H1 (cell line): ENCODE data around the gene RAB2B. TPM values are rescaled to one million over a fixed set of nuclear protein-coding genes. Genes with fewer than 3 reads are reported as not detected.

ENCODE experiments used
- CTCF ChIA-PET: fragments of 300-600 bp; sonication (Branson Sonifier 250); formaldehyde crosslinking; loops from one replicate; lab custom pipeline; 2021; ENCODE audit not compliant: partially characterized antibody; lab: Charles Lee
- POLR2A ChIA-PET: fragments of 300-600 bp; sonication (Branson Sonifier 250); formaldehyde crosslinking; loops from one replicate; lab custom pipeline; 2021; ENCODE audit warnings: inconsistent platforms; ENCODE audit not compliant: partially characterized antibody; lab: Charles Lee
- DNase-seq, 2 experiments: peaks; one replicate each; pipeline versions ENCODE4 v3.0.0 to v3.0.0-alpha.2; 2010 to 2022; ENCODE audit warnings: low spot score in 2 of 2, low read depth in 1 of 2, mixed read lengths in 1 of 2
- FAIRE-seq: peaks from 2 replicates; lab custom pipeline; 2011; peaks lifted over from hg19 to GRCh38; lab: Jason Lieb, UNC
- H2AFZ ChIP-seq: 2 replicates; pipeline ENCODE4 v1.8.1; 2012; ENCODE audit warnings: low read length, inconsistent platforms
- H2AK5ac ChIP-seq: 2 replicates; pipeline ENCODE4 v1.6.1; 2013; ENCODE audit warnings: low read depth, low read length
- H2BK120ac ChIP-seq: replicated peaks from 2 replicates; pipeline ENCODE3; 2013; ENCODE audit warnings: low read depth, low read length, inconsistent platforms
- H2BK12ac ChIP-seq: 2 replicates; pipeline ENCODE4 v1.6.1; 2013; ENCODE audit warnings: low read depth, low read length
- H2BK15ac ChIP-seq: 2 replicates; pipeline ENCODE4 v1.6.1; 2013; ENCODE audit warnings: low read length
- H2BK20ac ChIP-seq: 2 replicates; pipeline ENCODE4 v1.6.1; 2013; ENCODE audit warnings: low read length
- H2BK5ac ChIP-seq: 2 replicates; pipeline ENCODE4 v1.6.1; 2013; ENCODE audit warnings: low read depth, low read length
- H3K14ac ChIP-seq: 2 replicates; pipeline ENCODE4 v1.6.1; 2013; ENCODE audit warnings: inconsistent platforms; ENCODE audit not compliant: insufficient read length
- H3K18ac ChIP-seq: 2 replicates; pipeline ENCODE4 v1.6.1; 2013; ENCODE audit warnings: low read length; ENCODE audit errors: extremely low read depth
- H3K23ac ChIP-seq: 2 replicates; pipeline ENCODE4 v1.6.1; 2013; ENCODE audit warnings: inconsistent platforms; ENCODE audit not compliant: insufficient read length
- H3K23me2 ChIP-seq: 2 replicates; pipeline ENCODE4 v1.6.1; 2013; ENCODE audit warnings: low read depth, low read length
- H3K27ac ChIP-seq: 2 replicates; pipeline ENCODE4 v1.6.1; 2011; ENCODE audit warnings: low read depth, low read length, inconsistent platforms
- H3K27me3 ChIP-seq, 4 experiments: replicated peaks in 1 of 4; 1 replicate in 1 of 4; 2 replicates in 3 of 4; pipeline versions ENCODE4 v1.6.1 to v1.8.1; 2011 to 2013; ENCODE audit warnings: low read length in 3 of 4, mild to moderate bottlenecking in 3 of 4, inconsistent platforms in 2 of 4, mixed read lengths in 2 of 4, moderate library complexity in 1 of 4; ENCODE audit not compliant: control insufficient read depth in 3 of 4, insufficient read depth in 3 of 4; ENCODE audit errors: extremely low read depth in 1 of 4
- H3K36me3 ChIP-seq, 4 experiments: 2 replicates each; pipeline versions ENCODE4 v1.6.1 to v1.8.1; 2011 to 2013; ENCODE audit warnings: mild to moderate bottlenecking in 4 of 4, low read length in 3 of 4, moderate library complexity in 2 of 4, control low read depth in 1 of 4, inconsistent platforms in 1 of 4; ENCODE audit not compliant: insufficient read depth in 4 of 4, control insufficient read depth in 2 of 4
- H3K4ac ChIP-seq: replicated peaks from 2 replicates; pipeline ENCODE3; 2013; ENCODE audit warnings: low read length, low read depth, mixed read lengths, inconsistent platforms; ENCODE audit not compliant: insufficient read length
- H3K4me1 ChIP-seq, 4 experiments: replicated peaks in 1 of 4; 1 replicate in 1 of 4; 2 replicates in 3 of 4; pipeline versions ENCODE4 v1.6.1 to v1.8.1; 2011 to 2013; ENCODE audit warnings: low read length in 3 of 4, inconsistent platforms in 2 of 4, mixed read lengths in 1 of 4; ENCODE audit not compliant: insufficient read depth in 4 of 4, control insufficient read depth in 3 of 4
- H3K4me2 ChIP-seq, 2 experiments: 2 replicates each; pipeline versions ENCODE4 v1.6.1 to v1.8.1; 2011 to 2013; ENCODE audit warnings: low read depth in 2 of 2, low read length in 2 of 2, control low read depth in 1 of 2, inconsistent platforms in 1 of 2, mild to moderate bottlenecking in 1 of 2; ENCODE audit not compliant: insufficient read depth in 1 of 2
- H3K4me3 ChIP-seq, 4 experiments: fragments of 200-600, 300-600 bp in 1 of 4; sonication (generic), shearing (Covaris generic), sonication (Bioruptor Twin) in 1 of 4; 2 replicates each; pipeline versions ENCODE4 v1.5.1 to v1.8.1; 2011 to 2016; ENCODE audit warnings: low read length in 4 of 4, low read depth in 3 of 4, control low read depth in 2 of 4, inconsistent platforms in 2 of 4, mild to moderate bottlenecking in 2 of 4, mixed read lengths in 1 of 4, moderate library complexity in 1 of 4; ENCODE audit not compliant: insufficient read depth in 2 of 4; ENCODE audit errors: extremely low read depth in 1 of 4
- H3K56ac ChIP-seq: replicated peaks from 2 replicates; pipeline ENCODE3; 2013; ENCODE audit warnings: low read depth, mild to moderate bottlenecking, mixed read lengths, low read length, inconsistent platforms; ENCODE audit not compliant: insufficient read length
- H3K79me1 ChIP-seq: 2 replicates; pipeline ENCODE4 v1.6.1; 2013; ENCODE audit warnings: low read depth, low read length, control low read depth
- H3K79me2 ChIP-seq, 2 experiments: 2 replicates each; pipeline versions ENCODE4 v1.6.1 to v1.8.1; 2012 to 2013; ENCODE audit warnings: low read length in 2 of 2, mild to moderate bottlenecking in 2 of 2, inconsistent platforms in 1 of 2; ENCODE audit not compliant: insufficient read depth in 2 of 2, control insufficient read depth in 1 of 2
- H3K9ac ChIP-seq, 4 experiments: replicated peaks in 1 of 4; 1 replicate in 1 of 4; 2 replicates in 3 of 4; pipeline versions ENCODE4 v1.6.1 to v1.8.1; 2011 to 2013; ENCODE audit warnings: low read depth in 3 of 4, low read length in 3 of 4, control low read depth in 2 of 4, mild to moderate bottlenecking in 2 of 4, moderate library complexity in 2 of 4, inconsistent platforms in 1 of 4; ENCODE audit errors: extremely low read depth in 1 of 4
- H3K9me3 ChIP-seq, 2 experiments: 2 replicates each; pipeline versions ENCODE4 v1.6.1 to v1.8.1; 2012 to 2013; ENCODE audit warnings: mild to moderate bottlenecking in 2 of 2, moderate library complexity in 2 of 2, control low read depth in 1 of 2, inconsistent platforms in 1 of 2, low read depth in 1 of 2, low read length in 1 of 2, mixed read lengths in 1 of 2; ENCODE audit not compliant: insufficient read depth in 2 of 2
- H4K20me1 ChIP-seq, 2 experiments: replicated peaks in 1 of 2; 2 replicates each; pipeline versions ENCODE3 to v1.8.1; 2011 to 2013; ENCODE audit warnings: inconsistent platforms in 2 of 2, low read length in 2 of 2, mild to moderate bottlenecking in 1 of 2; ENCODE audit not compliant: insufficient read depth in 2 of 2, control insufficient read depth in 1 of 2
- H4K5ac ChIP-seq: 2 replicates; pipeline ENCODE4 v1.6.1; 2013; ENCODE audit warnings: low read length, low read depth, mixed read lengths, inconsistent platforms; ENCODE audit not compliant: insufficient read length
- H4K8ac ChIP-seq: 2 replicates; pipeline ENCODE4 v1.8.0; 2013; ENCODE audit warnings: mild to moderate bottlenecking, moderate library complexity, low read length, inconsistent platforms; ENCODE audit not compliant: insufficient read depth; ENCODE audit errors: extremely low read depth
- H4K91ac ChIP-seq: replicated peaks from 2 replicates; pipeline ENCODE3; 2013; ENCODE audit warnings: low read length, mixed read lengths, inconsistent platforms; ENCODE audit not compliant: insufficient read length
- ATF2 ChIP-seq: IDR thresholded peaks from 2 replicates; pipeline ENCODE4 v1.6.1; 2012; ENCODE audit warnings: low read length, inconsistent platforms
- BACH1 ChIP-seq: IDR thresholded peaks from 2 replicates; pipeline ENCODE4 v1.6.1; 2012; ENCODE audit warnings: low read length, improper control_type of control experiment
- CBX5 ChIP-seq: fragments of 300-800, 300-1000 bp; sonication (generic); IDR thresholded peaks from 2 replicates; pipeline ENCODE4 v1.7.1; 2016; ENCODE audit warnings: antibody characterized with exemption, low read length, low read depth
- POLR2AphosphoS5 ChIP-seq: IDR thresholded peaks from 2 replicates; pipeline ENCODE4 v1.6.1; 2011; ENCODE audit warnings: low read depth, low read length
- WGBS, 2 experiments: shearing (Covaris generic) in 1 of 2; methylation state at CpG; one replicate each; pipeline versions ENCODE4 v1.1.6 to v1.1.7; 2013 to 2015; ENCODE audit warnings: low lambda C conversion rate in 2 of 2, mixed read lengths in 2 of 2, inconsistent platforms in 1 of 2, low coverage in 1 of 2, missing lambda C conversion rate in 1 of 2; ENCODE audit not compliant: insufficient replicate concordance in 2 of 2, insufficient coverage in 1 of 2, insufficient read length in 1 of 2; ENCODE audit errors: extremely low coverage in 1 of 2, missing lambda C conversion rate in 1 of 2; 5-methylcytosine and 5-hydroxymethylcytosine counted together
- polyA plus RNA-seq, 7 experiments: library from polyadenylated mRNA; depleted of rRNA in 3 of 7; stranded (reverse) in 5 of 7; unstranded in 2 of 7; fragments of >200 nt in 5 of 7; fragments of 200-250 nt in 2 of 7; gene quantifications; 1 replicate in 5 of 7; 2 replicates in 1 of 7; 4 replicates in 1 of 7; pipeline versions ENCODE4 v1.2.1 to v1.2.3, GENCODE V29; 2011 to 2013; ENCODE audit warnings: missing spikeins in 2 of 7, mixed read lengths in 2 of 7
- total RNA-seq: library from RNA; stranded (reverse); fragmentation: NEBNext Ultra II Directional; extraction: Animal tissue kit (Norgen Biotek cat#: 25700); gene quantifications from 2 replicates; pipeline ENCODE4 v1.2.1, GENCODE V29; 2021

The RAB2B gene
- total and polyA plus RNA-seq, 2 of the 8 experiments (the other 6 are each of a cell fraction or from before 2014, with no cell fraction given) = 23.4 to 26.1 TPM

GRCh38 chr14:21486640-21487087, 9.9 kb upstream of the RAB2B start:
- WGBS, 2 experiments = 76% methylated on average over 1 of the region's 1 CpG; no CpG with 5 or more reads in 1 of the 2 experiments
- no peak overlapping the region for H3K4me3 ChIP-seq
- H3K23ac ChIP-seq = no peak overlapping the region
- no peaks in the 10 kb centered on the region for H4K20me1 ChIP-seq
- H3K79me1 ChIP-seq = no peaks in the 10 kb centered on the region; the same call in 1 of the 2 replicates
- H3K23me2 ChIP-seq = no peaks in the 10 kb centered on the region
- H3K9me3 ChIP-seq = no peaks in the 10 kb centered on the region
- H3K4ac ChIP-seq = no peak overlapping the region
- ChIA-PET POLR2A (no interaction called here), CTCF (no interaction called here)
- H3K9ac ChIP-seq = no peak overlapping the region
- H2BK120ac ChIP-seq = no peak overlapping the region
- H3K18ac ChIP-seq = no peak overlapping the region
- no peak overlapping the region for H3K4me2 ChIP-seq
- H2AK5ac ChIP-seq = no peak overlapping the region
- H4K91ac ChIP-seq = no peak overlapping the region
- H2BK5ac ChIP-seq = no peak overlapping the region
- no peak overlapping the region for H3K14ac ChIP-seq
- no peak for FAIRE-seq
- H3K27me3 ChIP-seq = no peaks in the 10 kb centered on the region
- no peak overlapping the region for H2BK12ac ChIP-seq
- H3K27ac ChIP-seq = no peak overlapping the region
- no peak overlapping the region for H2AFZ ChIP-seq
- no peak overlapping the region for H3K56ac ChIP-seq
- H2BK15ac ChIP-seq = no peak overlapping the region
- peaks cover 6 to 26% (median 13%) of the 10 kb centered on the region in 4 experiments; a peak in 6 of 8 replicates for H3K36me3 ChIP-seq
- H4K8ac ChIP-seq = no peak overlapping the region
- H3K79me2 ChIP-seq = no peaks in the 10 kb centered on the region; a peak in 1 of 4 replicates
- no peak overlapping the region for H2BK20ac ChIP-seq
- H3K4me1 ChIP-seq = no peaks in the 10 kb centered on the region
- no peak overlapping the region for H4K5ac ChIP-seq
- no peak for TF ChIP-seq CBX5
- no peak for TF ChIP-seq BACH1
- no peak for TF ChIP-seq ATF2
- TF ChIP-seq POLR2AphosphoS5 = no peak
- TF ChIP-seq, all 59 proteins: peak for 0
- no peak for DNase-seq
